ENCODE data around the gene CKAP2L.
A peak's percentile ranks its signal among the peaks of the same experiment; 100 is the strongest.
"Not testable (repeated sequence)": the region's sequence is repeated elsewhere in the genome, so short reads cannot be mapped to it uniquely, and the experiment has no call there.

Gene CKAP2L

GRCh38 chr2:112709703-112710102 is 54.7 kb downstream of the CKAP2L start:
- DNase-seq (ENCODE audit: low read depth), result no peak

- DNase-seq (ENCODE audit: low read depth), result no peak
Observed at GRCh38 chr2:112708968-112709367, 55.4 kb downstream of the CKAP2L start.

GRCh38 chr2:112706947-112707346 is 57.5 kb downstream of the CKAP2L start:
- not testable (repeated sequence) for DNase-seq (ENCODE audit: low read depth)

GRCh38 chr2:112706170-112706664 is 58.2 kb downstream of the CKAP2L start:
- DNase-seq (ENCODE audit: low read depth), result peak; percentile 99

DNA sequence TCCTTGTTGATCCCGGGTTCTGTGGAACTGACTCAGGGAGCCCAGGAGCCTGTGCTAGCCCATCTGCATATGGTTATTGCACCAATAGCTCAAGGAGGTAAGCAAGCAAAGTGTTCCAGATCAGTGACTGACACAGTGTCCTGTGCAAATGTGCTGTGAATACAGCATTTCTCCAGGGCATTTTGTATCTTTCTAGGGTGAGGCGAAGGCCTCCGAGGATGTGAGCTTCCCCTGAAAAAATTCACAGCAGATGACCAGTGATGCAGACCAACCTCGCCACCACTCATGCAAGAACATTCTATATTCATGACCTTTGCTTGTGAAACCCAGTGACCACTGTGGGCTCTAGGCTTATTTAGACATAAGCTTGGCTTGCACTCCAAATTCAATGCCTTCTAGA is 58.8 kb downstream of the CKAP2L start:
- DNase-seq (ENCODE audit: low read depth), result peak; percentile 89

- DNase-seq (ENCODE audit: low read depth), result no peak
Observed at GRCh38 chr2:112703684-112704083, 60.7 kb downstream of the CKAP2L start.

GRCh38 chr2:112701052-112701451 is 63.4 kb downstream of the CKAP2L start:
- peak; percentile 16 for DNase-seq (ENCODE audit: low read depth)

DNA sequence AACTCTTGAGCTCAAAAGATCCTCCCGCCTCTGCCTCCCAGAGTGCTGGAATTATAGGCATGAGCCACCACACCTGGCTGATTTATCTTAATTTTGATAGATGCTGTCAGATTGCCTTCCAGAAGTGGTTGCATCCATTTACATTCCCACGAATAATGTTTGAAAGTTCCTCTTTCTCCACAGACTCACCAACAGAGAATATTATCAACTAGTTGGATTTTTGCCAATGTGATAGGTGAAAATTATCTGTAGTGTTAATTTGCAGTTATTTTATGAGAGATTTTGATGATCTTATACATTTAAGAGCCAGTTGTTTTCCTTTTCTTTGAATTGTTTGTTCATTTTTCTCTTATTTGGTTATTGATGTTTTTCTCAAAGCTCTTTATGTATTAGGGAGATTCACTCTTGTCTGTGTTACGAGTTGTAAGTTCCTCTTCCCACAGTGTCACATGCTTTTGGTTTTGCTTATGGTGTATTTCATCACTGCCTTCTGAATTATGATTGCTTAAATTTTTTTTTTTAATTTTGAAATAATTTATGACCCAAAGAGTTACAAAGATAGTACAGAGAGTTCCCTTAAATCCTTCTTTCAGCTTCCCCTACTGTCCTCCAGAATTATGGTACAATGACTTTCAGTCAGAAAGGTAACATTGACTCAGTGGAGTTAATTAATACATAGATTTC is 64.3 kb downstream of the CKAP2L start:
- peak; percentile 82 for DNase-seq (ENCODE audit: low read depth)

DNA sequence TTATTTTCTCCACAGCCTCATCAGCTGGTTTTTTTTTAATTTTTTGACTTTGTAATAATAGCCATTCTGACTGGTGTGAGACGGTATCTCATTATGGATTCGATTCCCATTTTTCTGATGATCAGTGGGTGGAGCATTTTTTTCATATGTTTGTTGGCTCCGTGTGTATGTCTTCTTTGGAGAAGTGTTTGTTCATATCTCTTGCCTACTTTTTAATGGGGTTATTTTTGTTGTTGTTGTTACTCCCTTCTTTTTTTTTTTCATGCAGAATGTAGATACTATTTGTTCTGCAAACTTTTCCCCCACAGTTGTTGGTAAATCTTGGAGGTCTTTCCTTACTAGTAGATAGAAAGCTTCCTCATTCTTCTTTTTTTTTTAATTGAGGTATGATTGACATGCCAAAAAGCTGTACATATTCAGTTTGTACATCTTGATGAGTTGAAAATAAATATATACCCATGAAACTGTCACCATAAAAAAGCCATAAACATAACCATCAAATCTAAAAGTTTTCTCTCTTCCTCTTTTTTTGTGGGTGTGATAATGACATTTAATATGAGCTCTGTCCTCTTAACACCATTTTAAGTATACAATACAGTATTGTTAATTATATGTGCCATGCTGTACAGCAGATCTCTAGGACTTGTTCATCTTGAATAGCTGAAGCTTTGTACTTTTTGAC is 65.4 kb downstream of the CKAP2L start:
- DNase-seq (ENCODE audit: low read depth), result no peak

DNA sequence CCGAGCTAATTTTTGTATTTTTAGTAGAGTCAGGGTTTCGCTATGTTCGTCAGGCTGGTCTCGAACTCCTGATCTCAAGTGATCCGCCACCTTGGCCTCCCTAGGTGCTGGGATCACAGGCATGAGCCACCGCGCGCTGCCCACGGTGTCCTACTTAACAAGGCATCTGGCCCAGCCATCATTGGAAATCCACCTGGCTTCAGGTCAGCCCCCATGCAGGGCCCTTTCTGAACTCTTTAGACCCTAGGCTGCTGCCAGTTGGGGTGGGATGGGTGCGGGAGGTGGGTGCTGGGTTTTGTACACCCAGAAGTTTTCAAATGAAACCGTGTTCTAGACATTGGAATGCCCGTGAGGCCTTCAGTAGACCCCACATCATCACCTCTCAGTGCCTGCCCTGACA is 70.2 kb downstream of the CKAP2L start:
- DNase-seq (ENCODE audit: low read depth), result no peak

DNA sequence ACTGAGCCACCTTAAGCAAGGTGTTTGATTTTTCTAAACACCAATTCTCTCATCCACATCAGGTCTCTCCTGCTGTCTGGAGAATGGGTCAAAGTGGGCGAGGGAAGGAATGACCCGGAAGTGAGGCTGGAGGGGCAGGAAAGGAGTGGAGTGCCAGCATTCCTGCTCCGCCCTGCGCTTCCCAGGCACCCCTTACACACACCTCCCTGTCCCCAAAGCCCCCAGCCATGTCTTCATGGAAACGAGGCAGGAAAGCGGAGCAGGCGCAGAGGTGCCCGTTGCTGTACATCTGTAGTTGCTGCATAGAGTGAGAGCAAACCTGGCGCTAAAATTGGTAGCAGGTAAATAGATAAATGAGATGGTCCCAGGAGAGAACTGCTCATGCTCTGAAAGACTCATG is 70.8 kb downstream of the CKAP2L start:
- DNase-seq (ENCODE audit: low read depth), result no peak

GRCh38 chr2:112692918-112693317 is 71.5 kb downstream of the CKAP2L start:
- peak; percentile 21 for DNase-seq (ENCODE audit: low read depth)

- DNase-seq (ENCODE audit: low read depth), result peak; percentile 98
Observed at GRCh38 chr2:112692495-112692911, 71.9 kb downstream of the CKAP2L start.

- peak; percentile 49 for DNase-seq (ENCODE audit: low read depth)
Observed at GRCh38 chr2:112691881-112692281, 72.5 kb downstream of the CKAP2L start.

GRCh38 chr2:112690853-112691401 is 73.5 kb downstream of the CKAP2L start:
- peak; percentile 69 for DNase-seq (ENCODE audit: low read depth)

DNA sequence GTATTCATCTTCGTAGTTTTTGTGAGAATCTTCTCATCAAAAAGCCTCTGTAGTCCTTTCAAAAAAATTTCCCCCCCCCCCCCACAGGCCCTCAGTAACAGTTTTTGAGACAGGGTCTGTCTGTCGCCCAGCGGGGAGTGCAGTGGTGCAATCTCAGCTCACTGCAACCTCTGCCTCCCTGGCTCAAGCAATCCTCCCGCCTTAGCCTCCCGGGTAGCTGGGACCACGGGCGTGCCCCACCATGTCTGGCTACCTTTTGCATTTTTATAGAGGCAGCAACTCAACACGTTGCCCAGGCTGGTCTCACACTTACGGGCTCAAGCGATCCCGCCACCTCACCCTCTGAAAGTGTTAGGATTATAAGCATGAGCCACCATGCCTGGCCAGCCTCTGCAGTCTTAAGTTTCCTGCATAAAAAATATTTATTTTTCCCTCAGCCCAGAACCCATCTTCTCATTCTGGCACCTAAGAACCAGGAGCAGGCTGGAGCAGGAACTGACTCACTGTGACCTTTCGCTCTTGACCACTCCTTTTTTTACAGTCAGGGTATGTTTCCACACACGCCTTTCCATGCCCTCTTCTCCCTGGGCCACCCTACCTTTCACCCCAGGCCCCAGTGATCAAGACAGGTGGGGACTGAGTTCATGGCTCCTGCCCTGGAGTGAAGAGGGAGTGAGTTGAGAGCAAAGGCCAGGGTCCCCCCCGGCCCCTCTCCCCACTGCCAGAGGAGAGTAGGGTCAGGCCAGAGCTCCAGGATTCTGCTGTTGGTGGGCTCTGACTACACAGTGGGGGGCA is 76.1 kb downstream of the CKAP2L start:
- peak; percentile 43 for DNase-seq (ENCODE audit: low read depth)

GRCh38 chr2:112687522-112687921 is 76.9 kb downstream of the CKAP2L start:
- DNase-seq (ENCODE audit: low read depth), result no peak
